HepG2 (cell line): ENCODE data around the gene DGKB. TPM values are rescaled to one million over a fixed set of nuclear protein-coding genes. Genes with fewer than 3 reads are reported as not detected.

Source experiments
- ATAC-seq: fragments of 200-7000 bp; cut with Tn5 transposase; 3 replicates; pipeline ENCODE4 v1.9.1; 2020; ENCODE audit warnings: mild to moderate bottlenecking, moderate library complexity
- BruUV-seq: library from RNA; stranded (reverse); fragments of 400-500 nt; replicated peaks from 2 replicates; lab custom pipeline; 2021; lab: Mats Ljungman, UMichigan
- CTCF ChIA-PET: fragments of 300-600 bp; formaldehyde crosslinking; extraction: SDS; loops from one replicate; lab custom pipeline; 2021; ENCODE audit warnings: low total read pairs, inconsistent platforms, low intra/inter-chr PET ratio; lab: Yijun Ruan, JAX
- POLR2A ChIA-PET: fragments of 350-600 bp; sonication (Branson Sonifier 250); formaldehyde crosslinking; loops from one replicate; lab custom pipeline; 2020; ENCODE audit warnings: antibody characterized with exemption, inconsistent platforms; lab: Yijun Ruan, JAX
- DNase-seq: peaks from one replicate; pipeline ENCODE4 v3.0.0-alpha.2; 2015; ENCODE audit warnings: low spot score
- FAIRE-seq: peaks from 3 replicates; lab custom pipeline; 2011; peaks lifted over from hg19 to GRCh38; lab: Jason Lieb, UNC
- H2AFZ ChIP-seq: one replicate; pipeline ENCODE4 v1.6.1; 2011; ENCODE audit warnings: low read length, inconsistent platforms
- H3K27ac ChIP-seq: fragments of 300-600 bp; 3 replicates; pipeline ENCODE4 v1.8.0; 2011; ENCODE audit warnings: mixed run types, mild to moderate bottlenecking, mixed read lengths, low read length, inconsistent platforms; ENCODE audit not compliant: insufficient read depth; ENCODE audit errors: extremely low read length
- H3K27me3 ChIP-seq, 2 experiments: fragments of 200-600 bp in 1 of 2; 2 replicates in 1 of 2; 3 replicates in 1 of 2; pipeline versions ENCODE4 v1.6.0 to v1.8.0; 2011; ENCODE audit warnings: low read length in 2 of 2, mild to moderate bottlenecking in 2 of 2, moderate library complexity in 2 of 2, inconsistent platforms in 1 of 2; ENCODE audit not compliant: insufficient read depth in 2 of 2, control insufficient read depth in 1 of 2
- H3K36me3 ChIP-seq, 2 experiments: fragments of 200-600 bp in 1 of 2; replicated peaks in 1 of 2; 2 replicates in 1 of 2; 3 replicates in 1 of 2; pipeline versions ENCODE4 v1.5.1 to v1.8.0; 2011; ENCODE audit warnings: low read length in 2 of 2, inconsistent platforms in 1 of 2; ENCODE audit not compliant: insufficient read depth in 2 of 2, control insufficient read depth in 1 of 2
- H3K4me1 ChIP-seq: 2 replicates; pipeline ENCODE4 v1.5.1; 2012; ENCODE audit warnings: low read length, inconsistent platforms; ENCODE audit not compliant: insufficient read depth
- H3K4me2 ChIP-seq: 2 replicates; pipeline ENCODE4 v1.6.0; 2011; ENCODE audit warnings: low read depth, low read length, inconsistent platforms
- H3K4me3 ChIP-seq, 3 experiments: fragments of 200-600 bp in 1 of 3; sonication (generic), shearing (Covaris generic) in 1 of 3; replicated peaks in 1 of 3; 2 replicates each; pipeline ENCODE4 v1.5.1; 2011 to 2016; ENCODE audit warnings: low read length in 3 of 3, inconsistent platforms in 2 of 3, low read depth in 2 of 3, mild to moderate bottlenecking in 2 of 3, control low read depth in 1 of 3, mixed read lengths in 1 of 3; ENCODE audit not compliant: insufficient read depth in 1 of 3
- H3K79me2 ChIP-seq: one replicate; pipeline ENCODE4 v1.6.1; 2011; ENCODE audit warnings: low read length, inconsistent platforms; ENCODE audit not compliant: insufficient read depth
- H3K9ac ChIP-seq: 2 replicates; pipeline ENCODE4 v1.6.0; 2011; ENCODE audit warnings: mild to moderate bottlenecking, low read depth, low read length, inconsistent platforms; ENCODE audit not compliant: insufficient read depth
- H3K9me3 ChIP-seq: 2 replicates; pipeline ENCODE4 v1.5.1; 2012; ENCODE audit warnings: mild to moderate bottlenecking, low read length
- H4K20me1 ChIP-seq: 2 replicates; pipeline ENCODE4 v1.6.0; 2011; ENCODE audit warnings: inconsistent platforms, mild to moderate bottlenecking, low read length, moderate library complexity; ENCODE audit not compliant: insufficient read depth
- BCL3 ChIP-seq: sonication (generic); formaldehyde crosslinking; IDR thresholded peaks from 2 replicates; pipeline ENCODE4 v1.5.1; 2020; ENCODE audit warnings: mild to moderate bottlenecking, missing genetic modification reagents, moderate library complexity
- BCLAF1 ChIP-seq: fragments of 450-650 bp; IDR thresholded peaks from 2 replicates; pipeline ENCODE4 v1.6.1; 2017; ENCODE audit warnings: mild to moderate bottlenecking
- HDAC6 ChIP-seq: fragments of 200-600 bp; sonication (generic); IDR thresholded peaks from 2 replicates; pipeline ENCODE4 v1.7.0; 2017; ENCODE audit warnings: mild to moderate bottlenecking, antibody characterized with exemption, low read length, low read depth
- HIC2 ChIP-seq: sonication (generic); formaldehyde crosslinking; IDR thresholded peaks from 2 replicates; pipeline ENCODE4 v1.9.0; 2022; ENCODE audit warnings: low read depth, missing genetic modification reagents
- KDM5A ChIP-seq: fragments of 200-600 bp; sonication (generic); IDR thresholded peaks from 2 replicates; pipeline ENCODE4 v1.7.0; 2018; ENCODE audit warnings: antibody characterized with exemption, mild to moderate bottlenecking, low read length, borderline replicate concordance
- MLLT10 ChIP-seq: sonication (generic); formaldehyde crosslinking; IDR thresholded peaks from 2 replicates; pipeline ENCODE4 v1.4.0; 2020; ENCODE audit warnings: missing genetic modification reagents
- MTA3 ChIP-seq: sonication (generic); formaldehyde crosslinking; IDR thresholded peaks from 2 replicates; pipeline ENCODE4 v1.4.0; 2020; ENCODE audit warnings: missing genetic modification reagents
- MZF1 ChIP-seq: sonication (generic); formaldehyde crosslinking; IDR thresholded peaks from 2 replicates; pipeline ENCODE4 v1.8.1; 2023; ENCODE audit warnings: mild to moderate bottlenecking, missing genetic modification reagents, borderline replicate concordance
- NFIB ChIP-seq: sonication (generic); formaldehyde crosslinking; IDR thresholded peaks from 2 replicates; pipeline ENCODE4 v1.9.0; 2021; ENCODE audit warnings: missing genetic modification reagents, mild to moderate bottlenecking, borderline replicate concordance
- NR2F1 ChIP-seq, 2 experiments: fragments of 450-650 bp in 1 of 2; formaldehyde crosslinking in 1 of 2; IDR thresholded peaks; 2 replicates each; pipeline versions ENCODE4 v1.5.0 to v1.6.1; 2016 to 2020; ENCODE audit warnings: mild to moderate bottlenecking in 1 of 2, missing compliant biosample characterization in 1 of 2, missing genetic modification reagents in 1 of 2, moderate library complexity in 1 of 2
- ZNF317 ChIP-seq: sonication (generic); formaldehyde crosslinking; IDR thresholded peaks from 2 replicates; pipeline ENCODE4 v1.5.0; 2020; ENCODE audit warnings: mild to moderate bottlenecking, missing genetic modification reagents
- ZNF430 ChIP-seq: sonication (generic); formaldehyde crosslinking; IDR thresholded peaks from 2 replicates; pipeline ENCODE4 v1.9.0; 2021; ENCODE audit warnings: mild to moderate bottlenecking, missing genetic modification reagents
- ZNF569 ChIP-seq: sonication (generic); formaldehyde crosslinking; IDR thresholded peaks from 2 replicates; pipeline ENCODE4 v1.5.0; 2020; ENCODE audit warnings: mild to moderate bottlenecking, missing genetic modification reagents, moderate library complexity, borderline replicate concordance
- ZNF83 ChIP-seq: sonication (generic); formaldehyde crosslinking; IDR thresholded peaks from 2 replicates; pipeline ENCODE4 v1.4.0; 2020; ENCODE audit warnings: missing genetic modification reagents, mild to moderate bottlenecking, borderline replicate concordance
- ZSCAN21 ChIP-seq: sonication (generic); formaldehyde crosslinking; IDR thresholded peaks from 2 replicates; pipeline ENCODE4 v1.8.0; 2022; ENCODE audit warnings: mild to moderate bottlenecking, missing genetic modification reagents, moderate library complexity, borderline replicate concordance
- WGBS: methylation state at CpG from one replicate; pipeline ENCODE4 v1.1.6; 2017; ENCODE audit warnings: low lambda C conversion rate; 5-methylcytosine and 5-hydroxymethylcytosine counted together
- in situ Hi-C: cut with HindIII; loops from 2 replicates; pipeline ENCODE4 v1.10.0; 2017; ENCODE audit warnings: low pct_unique_long_range_greater_than_20kb; ENCODE audit not compliant: extremely low pct_ligation_motif_present
- intact Hi-C: fragments of 100-400 bp; cut with micrococcal nuclease; formaldehyde crosslinking; loops from one replicate; pipeline ENCODE4 v1.10.0; 2022; ENCODE audit not compliant: unreplicated experiment
- polyA plus RNA-seq, 8 experiments: library from polyadenylated mRNA; depleted of rRNA in 3 of 8; stranded (reverse) in 7 of 8; unstranded in 1 of 8; fragments of >200 nt; fragmentation: Illumina TruSeq in 4 of 8; extraction: Trizol in 4 of 8; gene quantifications; 2 replicates each; pipeline versions ENCODE4 v1.2.1 to v1.2.3, GENCODE V29; 2011 to 2016; ENCODE audit warnings: low read depth in 4 of 8, missing spikeins in 1 of 8, mixed read lengths in 1 of 8; ENCODE audit not compliant: insufficient read depth in 1 of 8
- total RNA-seq, 5 experiments: library from RNA; depleted of rRNA; stranded (reverse); fragments of >200 nt; fragmentation: Illumina TruSeq; extraction: Trizol; gene quantifications; 2 replicates each; pipeline ENCODE4 v1.2.3, GENCODE V29; 2016; ENCODE audit warnings: low read depth in 1 of 5
- TF ChIP-seq, protein P1 (sequence below): sonication (generic); formaldehyde crosslinking; IDR thresholded peaks from 2 replicates; pipeline ENCODE4 v1.8.1; 2023; ENCODE audit warnings: missing genetic modification reagents, mild to moderate bottlenecking, borderline replicate concordance
- TF ChIP-seq, protein P2 (sequence below): sonication (generic); formaldehyde crosslinking; IDR thresholded peaks from 2 replicates; pipeline ENCODE4 v1.4.0; 2020; ENCODE audit warnings: mild to moderate bottlenecking, low read depth, missing genetic modification reagents

DGKB gene
- total and polyA plus RNA-seq, 2 of the 13 experiments (the other 11 are each of a cell fraction or from before 2014, with no cell fraction given) = not detected

GRCh38 chr7:14236834-14237233, 665.7 kb downstream of the DGKB start:
- Histone ChIP-seq H3K4me3 (no peak overlapping the region), H3K4me1 (no peaks in the 10 kb centered on the region), H4K20me1 (no peaks in the 10 kb centered on the region), H3K27me3 (no peaks in the 10 kb centered on the region), H3K79me2 (no peaks in the 10 kb centered on the region), H3K36me3 (no peaks in the 10 kb centered on the region), H3K27ac (no peak overlapping the region), H3K9me3 (peaks cover 80% of the 10 kb centered on the region), H3K9ac (no peak overlapping the region), H2AFZ (no peak overlapping the region), H3K4me2 (no peak overlapping the region)
- no peak for FAIRE-seq
- CTCF ChIA-PET = no interaction called here
- no peak for ATAC-seq
- intact Hi-C loops = no loop called here
- POLR2A ChIA-PET = no interaction called here
- in situ Hi-C loops = no loop called here
- no peak for DNase-seq
- WGBS = 25% methylated on average over 3 of the region's 3 CpGs
- BruUV-seq = no TSS peak
- no peak for TF ChIP-seq MZF1 (CRISPR knock-in tag)
- no peak for TF ChIP-seq ZNF569 (CRISPR knock-in tag)
- TF ChIP-seq, protein P1, sequence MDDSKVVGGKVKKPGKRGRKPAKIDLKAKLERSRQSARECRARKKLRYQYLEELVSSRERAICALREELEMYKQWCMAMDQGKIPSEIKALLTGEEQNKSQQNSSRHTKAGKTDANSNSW (CRISPR knock-in tag) = no peak
- TF ChIP-seq HIC2 (CRISPR knock-in tag) = no peak
- no peak for TF ChIP-seq ZNF430 (CRISPR knock-in tag)
- TF ChIP-seq NFIB (CRISPR knock-in tag) = no peak
- TF ChIP-seq ZNF317 (CRISPR knock-in tag) = no peak
- TF ChIP-seq ZNF83 (CRISPR knock-in tag) = no peak
- TF ChIP-seq, protein P2, sequence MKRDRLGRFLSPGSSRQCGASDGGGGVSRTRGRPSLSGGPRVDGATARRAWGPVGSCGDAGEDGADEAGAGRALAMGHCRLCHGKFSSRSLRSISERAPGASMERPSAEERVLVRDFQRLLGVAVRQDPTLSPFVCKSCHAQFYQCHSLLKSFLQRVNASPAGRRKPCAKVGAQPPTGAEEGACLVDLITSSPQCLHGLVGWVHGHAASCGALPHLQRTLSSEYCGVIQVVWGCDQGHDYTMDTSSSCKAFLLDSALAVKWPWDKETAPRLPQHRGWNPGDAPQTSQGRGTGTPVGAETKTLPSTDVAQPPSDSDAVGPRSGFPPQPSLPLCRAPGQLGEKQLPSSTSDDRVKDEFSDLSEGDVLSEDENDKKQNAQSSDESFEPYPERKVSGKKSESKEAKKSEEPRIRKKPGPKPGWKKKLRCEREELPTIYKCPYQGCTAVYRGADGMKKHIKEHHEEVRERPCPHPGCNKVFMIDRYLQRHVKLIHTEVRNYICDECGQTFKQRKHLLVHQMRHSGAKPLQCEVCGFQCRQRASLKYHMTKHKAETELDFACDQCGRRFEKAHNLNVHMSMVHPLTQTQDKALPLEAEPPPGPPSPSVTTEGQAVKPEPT (CRISPR knock-in tag) = no peak
- no peak for TF ChIP-seq HDAC6
- no peak for TF ChIP-seq BCLAF1
- TF ChIP-seq MLLT10 (CRISPR knock-in tag) = no peak
- TF ChIP-seq BCL3 (CRISPR knock-in tag) = no peak
- no peak for TF ChIP-seq KDM5A
- no peak for TF ChIP-seq NR2F1 (CRISPR knock-in tag; IDR thresholded peaks at IDR 0.05)
- TF ChIP-seq ZSCAN21 (CRISPR knock-in tag) = no peak
- no peak for TF ChIP-seq MTA3 (CRISPR knock-in tag)
